H9 (cell line): Measurements from ENCODE around the gene THBS3. TPM values are rescaled to one million over a fixed set of nuclear protein-coding genes. Genes with fewer than 3 reads are reported as not detected.

ENCODE experiments used
- DNase-seq: peaks from one replicate; pipeline ENCODE4 v3.0.0-alpha.2; 2017
- H2AFZ ChIP-seq: one replicate; pipeline ENCODE4 v1.6.1; 2013; ENCODE audit warnings: mild to moderate bottlenecking, low read length, control low read depth, moderate library complexity
- H2AK5ac ChIP-seq: 2 replicates; pipeline ENCODE4 v1.6.1; 2013; ENCODE audit warnings: low read length, control low read depth, mixed read lengths; ENCODE audit not compliant: insufficient read length
- H2BK120ac ChIP-seq: one replicate; pipeline ENCODE4 v1.6.1; 2013; ENCODE audit warnings: low read depth, mild to moderate bottlenecking, low read length, control low read depth, inconsistent platforms; ENCODE audit not compliant: poor library complexity, severe bottlenecking
- H2BK12ac ChIP-seq: 2 replicates; pipeline ENCODE4 v1.6.1; 2013; ENCODE audit warnings: low read length, control low read depth, mixed read lengths, low read depth; ENCODE audit not compliant: insufficient read length
- H2BK15ac ChIP-seq: 2 replicates; pipeline ENCODE4 v1.6.1; 2013; ENCODE audit warnings: low read depth, low read length, control low read depth
- H2BK20ac ChIP-seq: one replicate; pipeline ENCODE4 v1.6.1; 2013; ENCODE audit warnings: low read depth, mild to moderate bottlenecking, low read length, control low read depth, inconsistent platforms; ENCODE audit not compliant: poor library complexity, severe bottlenecking
- H2BK5ac ChIP-seq: 2 replicates; pipeline ENCODE4 v1.6.1; 2013; ENCODE audit warnings: low read length, control low read depth, mixed read lengths; ENCODE audit not compliant: insufficient read length
- H3K14ac ChIP-seq: 2 replicates; pipeline ENCODE4 v1.6.1; 2013; ENCODE audit warnings: low read length, control low read depth; ENCODE audit not compliant: insufficient read depth
- H3K18ac ChIP-seq: 2 replicates; pipeline ENCODE4 v1.6.1; 2013; ENCODE audit warnings: low read depth, mild to moderate bottlenecking, mixed read lengths, low read length, control low read depth; ENCODE audit not compliant: insufficient read length
- H3K23ac ChIP-seq: 2 replicates; pipeline ENCODE4 v1.6.1; 2013; ENCODE audit warnings: low read length, control low read depth, mixed read lengths, low read depth; ENCODE audit not compliant: insufficient read length
- H3K23me2 ChIP-seq: 2 replicates; pipeline ENCODE4 v1.6.1; 2013; ENCODE audit warnings: low read depth, mild to moderate bottlenecking, mixed read lengths, low read length, control low read depth; ENCODE audit not compliant: insufficient read length, poor library complexity, severe bottlenecking
- H3K27ac ChIP-seq: 2 replicates; pipeline ENCODE4 v1.5.1; 2013; ENCODE audit warnings: low read length, control low read depth, mixed read lengths, low read depth; ENCODE audit not compliant: insufficient read length
- H3K27me3 ChIP-seq: 2 replicates; pipeline ENCODE4 v1.6.1; 2013; ENCODE audit warnings: low read length, control low read depth, inconsistent platforms; ENCODE audit not compliant: insufficient read depth
- H3K4ac ChIP-seq: 2 replicates; pipeline ENCODE4 v1.6.1; 2013; ENCODE audit warnings: low read depth, mild to moderate bottlenecking, control low read depth, inconsistent platforms, low read length, moderate library complexity
- H3K4me1 ChIP-seq: 2 replicates; pipeline ENCODE4 v1.6.1; 2013; ENCODE audit warnings: low read length, control low read depth, inconsistent platforms; ENCODE audit not compliant: insufficient read depth
- H3K4me2 ChIP-seq: 2 replicates; pipeline ENCODE4 v1.6.1; 2013; ENCODE audit warnings: low read length, control low read depth, mixed read lengths; ENCODE audit not compliant: insufficient read length, insufficient read depth
- H3K56ac ChIP-seq: 2 replicates; pipeline ENCODE4 v1.6.1; 2013; ENCODE audit warnings: low read depth, mild to moderate bottlenecking, mixed read lengths, low read length, control low read depth; ENCODE audit not compliant: insufficient read length
- H3K79me1 ChIP-seq: 2 replicates; pipeline ENCODE4 v1.6.1; 2013; ENCODE audit warnings: low read depth, mild to moderate bottlenecking, moderate library complexity, low read length, control low read depth, inconsistent platforms; ENCODE audit not compliant: insufficient read depth, poor library complexity, severe bottlenecking
- H3K79me2 ChIP-seq: 2 replicates; pipeline ENCODE4 v1.6.1; 2013; ENCODE audit warnings: low read length, control low read depth, inconsistent platforms; ENCODE audit not compliant: insufficient read depth
- H3K9ac ChIP-seq: 2 replicates; pipeline ENCODE4 v1.6.1; 2013; ENCODE audit warnings: low read length, control low read depth, mixed read lengths; ENCODE audit not compliant: insufficient read length; ENCODE audit errors: extremely low read depth
- H3K9me3 ChIP-seq: one replicate; pipeline ENCODE4 v1.6.1; 2013; ENCODE audit warnings: low read depth, low read length, inconsistent platforms; ENCODE audit not compliant: control insufficient read depth
- H3T11ph ChIP-seq: one replicate; pipeline ENCODE4 v1.6.1; 2013; ENCODE audit warnings: mild to moderate bottlenecking, low read length, control low read depth, inconsistent platforms
- H4K20me1 ChIP-seq: one replicate; pipeline ENCODE4 v1.6.1; 2013; ENCODE audit not compliant: control insufficient read depth, insufficient read length, insufficient read depth
- H4K5ac ChIP-seq: 2 replicates; pipeline ENCODE4 v1.6.1; 2013; ENCODE audit warnings: low read depth, mild to moderate bottlenecking, mixed read lengths, low read length, control low read depth; ENCODE audit not compliant: insufficient read length
- H4K8ac ChIP-seq: replicated peaks from 2 replicates; pipeline ENCODE4 v1.6.1; 2013; ENCODE audit warnings: low read length, control low read depth, mixed read lengths, low read depth; ENCODE audit not compliant: insufficient read length
- H4K91ac ChIP-seq: 2 replicates; pipeline ENCODE4 v1.6.1; 2013; ENCODE audit warnings: low read depth, mild to moderate bottlenecking, moderate library complexity, mixed read lengths, low read length, control low read depth; ENCODE audit not compliant: insufficient read length
- H3K27ac Mint-ChIP-seq, 3 experiments: 2 replicates in 2 of 3; 3 replicates in 1 of 3; pipeline ENCODE4 v1.8.0; 2020 to 2021; ENCODE audit warnings: mixed read lengths in 3 of 3, mild to moderate bottlenecking in 1 of 3, moderate library complexity in 1 of 3
- H3K27me3 Mint-ChIP-seq: 2 replicates; pipeline ENCODE4 v1.8.0; 2021; ENCODE audit warnings: low read depth, mild to moderate bottlenecking, moderate library complexity, mixed read lengths
- H3K36me3 Mint-ChIP-seq, 3 experiments: 2 replicates in 2 of 3; 3 replicates in 1 of 3; pipeline ENCODE4 v1.8.0; 2020 to 2021; ENCODE audit warnings: low read depth in 3 of 3, mixed read lengths in 3 of 3; ENCODE audit not compliant: insufficient read depth in 1 of 3
- H3K4me1 Mint-ChIP-seq, 2 experiments: 2 replicates each; pipeline ENCODE4 v1.8.0; 2020; ENCODE audit warnings: mixed read lengths in 2 of 2
- H3K4me3 Mint-ChIP-seq, 2 experiments: 2 replicates in 1 of 2; 3 replicates in 1 of 2; pipeline ENCODE4 v1.8.0; 2020 to 2021; ENCODE audit warnings: mild to moderate bottlenecking in 2 of 2, mixed read lengths in 2 of 2, moderate library complexity in 1 of 2
- H3K9me3 Mint-ChIP-seq, 2 experiments: 2 replicates in 1 of 2; 3 replicates in 1 of 2; pipeline ENCODE4 v1.8.0; 2020; ENCODE audit warnings: mild to moderate bottlenecking in 2 of 2, mixed read lengths in 2 of 2, moderate library complexity in 1 of 2
- CTCF ChIP-seq: fragments of 200-600 bp; sonication (generic); conservative IDR thresholded peaks from 3 replicates; pipeline ENCODE4 v1.8.0; 2021; ENCODE audit warnings: antibody characterized with exemption, mild to moderate bottlenecking
- WGBS: extraction: QIAGEN DNeasy Blood & Tissue Kit; methylation state at CpG from one replicate; pipeline ENCODE4 v1.1.7; 2013; ENCODE audit warnings: missing lambda C conversion rate, low lambda C conversion rate, mixed read lengths; ENCODE audit not compliant: insufficient read length; ENCODE audit errors: extremely low coverage; 5-methylcytosine and 5-hydroxymethylcytosine counted together
- total RNA-seq: library from RNA; stranded (reverse); gene quantifications from 2 replicates; pipeline ENCODE4 v1.2.1, GENCODE V29; 2021

The THBS3 gene
- total RNA-seq, 1 experiment from 2014 or later: 5.9 TPM

- no peak overlapping the region for H3K56ac ChIP-seq
- H3K27me3 Mint-ChIP-seq: peaks cover 41% of the 10 kb centered on the region
These were observed 37.4 kb upstream of the THBS3 start for GRCh38 chr1:155245163-155245524.

More at GRCh38 chr1:155245163-155245524, 37.4 kb upstream of the THBS3 start:
- Histone ChIP-seq H3K23ac (no peak overlapping the region), H2BK5ac (no peak overlapping the region), H3T11ph (no peak overlapping the region), H3K9ac (peak overlapping the region; percentile 88), H3K4me1 (no peaks in the 10 kb centered on the region), H2AFZ (no peak overlapping the region), H2BK12ac (no peak overlapping the region), H3K14ac (peak overlapping the region; percentile 86; the same call in 1 of the 2 replicates), H2BK15ac (no peak overlapping the region), H3K79me2 (no peaks in the 10 kb centered on the region), H4K20me1 (no peaks in the 10 kb centered on the region), H2BK20ac (no peak overlapping the region), H3K4me2 (peak overlapping the region; percentile 91), H3K27me3 (no peaks in the 10 kb centered on the region; the same call in 1 of the 2 replicates), H3K79me1 (no peaks in the 10 kb centered on the region), H3K27ac (peak overlapping the region; percentile 83), H3K9me3 (no peaks in the 10 kb centered on the region), H3K4ac (no peak overlapping the region), H3K23me2 (peaks cover 9% of the 10 kb centered on the region), H4K8ac (no peak overlapping the region), H3K18ac (peak overlapping the region; percentile 96), H4K91ac (no peak overlapping the region), H2BK120ac (no peak overlapping the region), H4K5ac (peak overlapping the region; percentile 3), H2AK5ac (no peak overlapping the region)
- no CpG with 5 or more reads among the region's 8 CpGs for WGBS
- Mint-ChIP-seq H3K9me3 (peaks cover 0 to 3% of the 10 kb centered on the region in 2 experiments; a peak in 1 of 5 replicates), H3K4me1 (peaks cover 28 to 37% of the 10 kb centered on the region in 2 experiments), H3K27ac (peak overlapping the region; percentile 85 to 97 (median 90)), H3K36me3 (peaks cover 8 to 28% (median 27%) of the 10 kb centered on the region in 3 experiments), H3K4me3 (peak overlapping the region; percentile 81 to 84)
- TF ChIP-seq CTCF: no peak
- no peak for DNase-seq
